Measurements from ENCODE around the gene NEFH. TPM values are rescaled to one million over a fixed set of nuclear protein-coding genes. Genes with fewer than 3 reads are reported as not detected.

Gene NEFH
- polyA plus RNA-seq, 2 of the 4 experiments (the other 2 are of a cell fraction): 0.06 to 0.23 TPM

DNA sequence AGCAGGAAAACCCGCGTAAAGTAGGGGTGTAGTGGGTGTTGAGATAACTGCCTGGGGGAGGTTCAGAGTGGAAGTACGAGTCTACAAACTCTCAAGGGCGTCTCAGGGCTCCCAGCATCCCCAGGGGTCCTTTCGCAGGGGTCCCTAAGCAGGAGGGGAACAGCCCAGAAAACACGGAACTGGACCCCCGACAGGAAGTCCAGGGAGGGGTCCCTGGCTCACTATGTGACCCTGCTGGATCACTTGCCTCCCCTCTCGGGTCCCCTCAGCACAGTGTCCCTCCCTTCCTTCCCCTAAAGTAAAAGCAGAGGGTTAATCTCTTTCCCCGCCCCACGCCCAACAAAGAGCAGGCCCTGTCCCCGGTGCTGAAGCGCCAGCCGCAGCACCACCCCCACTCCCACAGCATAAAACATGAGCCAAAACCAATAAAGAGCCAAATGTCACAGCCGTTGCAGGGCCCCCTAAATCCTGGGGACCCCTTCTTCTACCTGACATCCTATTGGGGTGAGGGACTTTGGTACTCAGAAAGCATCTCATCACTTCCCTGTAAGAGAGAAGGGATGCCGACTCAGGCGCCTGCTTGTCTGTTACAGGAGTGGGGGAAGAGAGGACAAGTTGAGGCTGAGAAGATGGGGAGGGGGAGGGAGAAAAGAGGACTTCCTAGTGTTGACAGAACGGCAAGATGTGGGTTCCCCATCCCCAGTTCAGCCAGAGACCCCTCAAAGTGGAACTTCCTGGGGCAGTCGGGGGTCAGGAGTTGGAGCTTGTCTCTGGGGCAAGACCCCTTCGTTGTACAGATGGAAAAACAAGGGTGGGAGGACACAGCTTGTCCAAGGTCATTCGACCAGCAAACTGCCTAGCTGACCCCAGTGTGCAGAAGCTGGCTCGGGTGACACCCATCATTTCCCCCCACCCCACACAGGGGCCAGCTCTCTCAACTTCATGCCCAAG is 1.4 kb upstream of the NEFH start:
- no peak for FAIRE-seq

GRCh38 chr22:29480262-29480511 is 169 bp downstream of the NEFH start:
- no peak overlapping the region for H3K4me3 ChIP-seq
- 71% methylated on average over 18 of the region's 39 CpGs for WGBS (ENCODE audit: missing lambda C conversion rate)
- POLR2A ChIA-PET: no interaction called here

More for the DNA sequence above, 1.4 kb upstream of the NEFH start:
- peak; percentile 71 for TF ChIP-seq EHMT2 (IDR thresholded peaks at IDR 0.05; ENCODE audit: low read depth)
- TF ChIP-seq, protein P1, sequence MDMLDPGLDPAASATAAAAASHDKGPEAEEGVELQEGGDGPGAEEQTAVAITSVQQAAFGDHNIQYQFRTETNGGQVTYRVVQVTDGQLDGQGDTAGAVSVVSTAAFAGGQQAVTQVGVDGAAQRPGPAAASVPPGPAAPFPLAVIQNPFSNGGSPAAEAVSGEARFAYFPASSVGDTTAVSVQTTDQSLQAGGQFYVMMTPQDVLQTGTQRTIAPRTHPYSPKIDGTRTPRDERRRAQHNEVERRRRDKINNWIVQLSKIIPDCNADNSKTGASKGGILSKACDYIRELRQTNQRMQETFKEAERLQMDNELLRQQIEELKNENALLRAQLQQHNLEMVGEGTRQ (IDR thresholded peaks at IDR 0.05): no peak
- TF ChIP-seq ZNF302 (CRISPR knock-in tag; IDR thresholded peaks at IDR 0.05): no peak
- TF ChIP-seq NFE2L2 (conservative IDR thresholded peaks at IDR 0.05; ENCODE audit: low read length): no peak
- no peak for TF ChIP-seq MAZ (IDR thresholded peaks at IDR 0.05; ENCODE audit: borderline replicate concordance, low read depth, low read length)
- TF ChIP-seq, protein P2, sequence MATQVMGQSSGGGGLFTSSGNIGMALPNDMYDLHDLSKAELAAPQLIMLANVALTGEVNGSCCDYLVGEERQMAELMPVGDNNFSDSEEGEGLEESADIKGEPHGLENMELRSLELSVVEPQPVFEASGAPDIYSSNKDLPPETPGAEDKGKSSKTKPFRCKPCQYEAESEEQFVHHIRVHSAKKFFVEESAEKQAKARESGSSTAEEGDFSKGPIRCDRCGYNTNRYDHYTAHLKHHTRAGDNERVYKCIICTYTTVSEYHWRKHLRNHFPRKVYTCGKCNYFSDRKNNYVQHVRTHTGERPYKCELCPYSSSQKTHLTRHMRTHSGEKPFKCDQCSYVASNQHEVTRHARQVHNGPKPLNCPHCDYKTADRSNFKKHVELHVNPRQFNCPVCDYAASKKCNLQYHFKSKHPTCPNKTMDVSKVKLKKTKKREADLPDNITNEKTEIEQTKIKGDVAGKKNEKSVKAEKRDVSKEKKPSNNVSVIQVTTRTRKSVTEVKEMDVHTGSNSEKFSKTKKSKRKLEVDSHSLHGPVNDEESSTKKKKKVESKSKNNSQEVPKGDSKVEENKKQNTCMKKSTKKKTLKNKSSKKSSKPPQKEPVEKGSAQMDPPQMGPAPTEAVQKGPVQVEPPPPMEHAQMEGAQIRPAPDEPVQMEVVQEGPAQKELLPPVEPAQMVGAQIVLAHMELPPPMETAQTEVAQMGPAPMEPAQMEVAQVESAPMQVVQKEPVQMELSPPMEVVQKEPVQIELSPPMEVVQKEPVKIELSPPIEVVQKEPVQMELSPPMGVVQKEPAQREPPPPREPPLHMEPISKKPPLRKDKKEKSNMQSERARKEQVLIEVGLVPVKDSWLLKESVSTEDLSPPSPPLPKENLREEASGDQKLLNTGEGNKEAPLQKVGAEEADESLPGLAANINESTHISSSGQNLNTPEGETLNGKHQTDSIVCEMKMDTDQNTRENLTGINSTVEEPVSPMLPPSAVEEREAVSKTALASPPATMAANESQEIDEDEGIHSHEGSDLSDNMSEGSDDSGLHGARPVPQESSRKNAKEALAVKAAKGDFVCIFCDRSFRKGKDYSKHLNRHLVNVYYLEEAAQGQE (IDR thresholded peaks at IDR 0.05): peak; percentile 95
- 0 out of 2 replicates have a peak, but pooled peaks have one; percentile 25 for TF ChIP-seq ZSCAN20 (CRISPR knock-in tag; IDR thresholded peaks at IDR 0.05)
- Histone ChIP-seq H3K27ac (peak overlapping the region in 1 of 2 experiments; percentile 53; a peak in 2 of 6 replicates), H3K4me1 (peaks cover 29% of the 10 kb centered on the region), H3K4me3 (0 out of 3 replicates have a peak overlapping the region, but pooled peaks have one; percentile 1), H3K4me2 (peak overlapping the region; percentile 76), H3K9me3 (no peaks in the 10 kb centered on the region)
- CTCF ChIA-PET: interaction anchor here (1.1 to 1.5 kb wide), 2 partner anchors 8 to 10 kb away, joined by 3 to 4 read pairs; no protein-coding TSS in a partner anchor
- DNase-seq (ENCODE audit: low read depth in 1 of 2, low spot score in 1 of 2): peak; percentile 18 to 28
- WGBS (ENCODE audit: missing lambda C conversion rate): 18% methylated on average over 16 of the region's 21 CpGs
- peak; percentile 71 to 74; a peak in 5 of 6 replicates for ATAC-seq
- POLR2A ChIA-PET: no interaction called here

More at GRCh38 chr22:29480262-29480511, 169 bp downstream of the NEFH start:
- H3K4me2 ChIP-seq: peak overlapping the region; percentile 21; the same call in 1 of the 3 replicates
- FAIRE-seq (no peak), ATAC-seq (no peak), DNase-seq (ENCODE audit: low read depth in 1 of 2, low spot score in 1 of 2) (no peak)
- H3K4me1 ChIP-seq: peaks cover 29% of the 10 kb centered on the region
- CTCF ChIA-PET: interaction anchor here (0.9 to 5.0 kb wide), 2 partner anchors 10 to 25 kb away, joined by 4 to 40 read pairs; no protein-coding TSS in a partner anchor
- H3K9me3 ChIP-seq: no peaks in the 10 kb centered on the region
- no peak for TF ChIP-seq MAZ (IDR thresholded peaks at IDR 0.05; ENCODE audit: borderline replicate concordance, low read depth, low read length)
- TF ChIP-seq EHF (CRISPR knock-in tag; IDR thresholded peaks at IDR 0.05): no peak
- no peak for TF ChIP-seq ZFP36 (IDR thresholded peaks at IDR 0.05; ENCODE audit: borderline replicate concordance, partially characterized antibody)
- no peak for TF ChIP-seq EHMT2 (IDR thresholded peaks at IDR 0.05; ENCODE audit: low read depth)
- TF ChIP-seq ELK1 (IDR thresholded peaks at IDR 0.05; ENCODE audit: low read depth, low read length): no peak
- TF ChIP-seq CBX2 (IDR thresholded peaks at IDR 0.05; ENCODE audit: borderline replicate concordance, low read depth): no peak
- TF ChIP-seq BHLHE40 (IDR thresholded peaks at IDR 0.05; ENCODE audit: low read depth, low read length): no peak
- no peak for TF ChIP-seq FOSB (CRISPR knock-in tag; IDR thresholded peaks at IDR 0.05)
- no peak for TF ChIP-seq POLR2AphosphoS2 (conservative IDR thresholded peaks at IDR 0.05; ENCODE audit: low read length)
- TF ChIP-seq RAD21 (conservative IDR thresholded peaks at IDR 0.05 in 1 of 2, IDR thresholded peaks at IDR 0.05 in 1 of 2): no peak
- no peak for TF ChIP-seq POLR2A (IDR thresholded peaks at IDR 0.05; ENCODE audit: low read length)
- TF ChIP-seq NPAS2 (CRISPR knock-in tag; IDR thresholded peaks at IDR 0.05; ENCODE audit: borderline replicate concordance): no peak
- TF ChIP-seq NFE2L2 (conservative IDR thresholded peaks at IDR 0.05; ENCODE audit: low read length): no peak
- no peak for TF ChIP-seq BCL3 (IDR thresholded peaks at IDR 0.05)
- no peak for TF ChIP-seq MYC (IDR thresholded peaks at IDR 0.05; ENCODE audit: borderline replicate concordance, low read length)
- no peak overlapping the region for H3K27ac ChIP-seq

Measured in A549 (cell line).